KMS-11 (cell line): ENCODE data around the gene MCM7.

Experiments used
- H2AFZ ChIP-seq: fragments of 200-600 bp; sonication (generic); 2 replicates; pipeline ENCODE4 v1.6.1; 2016; ENCODE audit warnings: antibody characterized with exemption, mixed run types, low read depth
- H3K27ac ChIP-seq: fragments of 200-600 bp; sonication (generic); 2 replicates; pipeline ENCODE4 v1.6.1; 2016; ENCODE audit warnings: mild to moderate bottlenecking, mixed run types
- H3K27me3 ChIP-seq: fragments of 200-600 bp; sonication (generic); 2 replicates; pipeline ENCODE4 v1.6.1; 2017; ENCODE audit warnings: mild to moderate bottlenecking, low read depth, mixed run types, moderate library complexity; ENCODE audit not compliant: insufficient read depth
- H3K36me3 ChIP-seq: fragments of 200-600 bp; sonication (generic); 2 replicates; pipeline ENCODE4 v1.6.1; 2017; ENCODE audit warnings: mild to moderate bottlenecking, mixed run types; ENCODE audit not compliant: insufficient read depth
- H3K4me1 ChIP-seq: fragments of 200-600 bp; sonication (generic); 2 replicates; pipeline ENCODE4 v1.6.1; 2016; ENCODE audit warnings: mild to moderate bottlenecking, low read depth, mixed run types; ENCODE audit not compliant: poor library complexity, severe bottlenecking
- H3K4me2 ChIP-seq: fragments of 200-600 bp; sonication (generic); 2 replicates; pipeline ENCODE4 v1.7.0; 2016; ENCODE audit warnings: mild to moderate bottlenecking, mixed run types
- H3K4me3 ChIP-seq: fragments of 200-600 bp; sonication (generic); IDR thresholded peaks from 2 replicates; pipeline ENCODE4 v1.6.1; 2017; ENCODE audit warnings: low read depth, low read length, mixed read lengths; ENCODE audit not compliant: insufficient read depth
- H3K79me2 ChIP-seq: fragments of 200-600 bp; sonication (generic); 2 replicates; pipeline ENCODE4 v1.6.1; 2016; ENCODE audit warnings: low read depth, mixed run types; ENCODE audit not compliant: insufficient read depth
- H3K9ac ChIP-seq: fragments of 200-600 bp; sonication (generic); 2 replicates; pipeline ENCODE4 v1.6.1; 2016; ENCODE audit warnings: mild to moderate bottlenecking, mixed run types
- H4K20me1 ChIP-seq: fragments of 200-600 bp; sonication (generic); 2 replicates; pipeline ENCODE4 v1.6.1; 2016; ENCODE audit warnings: mild to moderate bottlenecking, mixed run types; ENCODE audit not compliant: insufficient read depth
- TF ChIP-seq, protein P1 (sequence below): fragments of 200-600 bp; sonication (generic); conservative IDR thresholded peaks from 2 replicates; pipeline ENCODE4 v1.6.1; 2017; ENCODE audit warnings: low read depth, mild to moderate bottlenecking, antibody characterized with exemption, low read length, moderate library complexity, mixed read lengths

MCM7 gene

DNA sequence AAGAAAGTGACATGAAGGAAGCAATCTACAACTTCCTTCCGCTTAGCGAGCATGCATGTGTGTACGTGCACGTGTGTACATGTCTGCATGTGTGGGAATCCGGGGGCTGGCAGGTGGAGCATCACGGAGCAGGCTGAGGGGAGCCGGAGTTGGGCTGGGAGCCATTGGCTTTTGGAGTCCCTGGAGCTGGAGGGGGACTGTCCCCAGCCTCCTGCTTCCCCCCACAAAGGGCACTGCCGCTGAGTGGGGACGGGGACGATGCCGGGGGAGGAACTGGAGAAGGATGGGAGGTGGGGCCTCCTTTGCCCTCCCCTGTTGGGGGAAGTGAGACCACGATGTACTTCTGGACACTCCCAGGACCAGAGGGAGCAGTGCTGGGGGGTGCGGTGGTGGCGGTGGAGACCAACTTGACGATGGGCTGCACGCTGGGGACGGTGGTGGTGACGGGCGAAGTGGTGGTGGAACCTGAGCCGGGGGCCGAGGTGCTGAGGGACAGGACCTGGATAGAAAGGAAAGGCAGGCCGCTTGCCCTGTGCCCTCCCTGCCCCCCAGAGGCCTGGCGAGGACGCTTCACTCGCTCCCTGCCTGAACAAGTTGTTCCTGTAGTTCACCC, 6.0 kb upstream of the MCM7 start:
- peaks cover 5% of the 10 kb centered on the region for H3K4me1 ChIP-seq
- TF ChIP-seq, protein P1, sequence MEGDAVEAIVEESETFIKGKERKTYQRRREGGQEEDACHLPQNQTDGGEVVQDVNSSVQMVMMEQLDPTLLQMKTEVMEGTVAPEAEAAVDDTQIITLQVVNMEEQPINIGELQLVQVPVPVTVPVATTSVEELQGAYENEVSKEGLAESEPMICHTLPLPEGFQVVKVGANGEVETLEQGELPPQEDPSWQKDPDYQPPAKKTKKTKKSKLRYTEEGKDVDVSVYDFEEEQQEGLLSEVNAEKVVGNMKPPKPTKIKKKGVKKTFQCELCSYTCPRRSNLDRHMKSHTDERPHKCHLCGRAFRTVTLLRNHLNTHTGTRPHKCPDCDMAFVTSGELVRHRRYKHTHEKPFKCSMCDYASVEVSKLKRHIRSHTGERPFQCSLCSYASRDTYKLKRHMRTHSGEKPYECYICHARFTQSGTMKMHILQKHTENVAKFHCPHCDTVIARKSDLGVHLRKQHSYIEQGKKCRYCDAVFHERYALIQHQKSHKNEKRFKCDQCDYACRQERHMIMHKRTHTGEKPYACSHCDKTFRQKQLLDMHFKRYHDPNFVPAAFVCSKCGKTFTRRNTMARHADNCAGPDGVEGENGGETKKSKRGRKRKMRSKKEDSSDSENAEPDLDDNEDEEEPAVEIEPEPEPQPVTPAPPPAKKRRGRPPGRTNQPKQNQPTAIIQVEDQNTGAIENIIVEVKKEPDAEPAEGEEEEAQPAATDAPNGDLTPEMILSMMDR = no peak
- H3K27ac ChIP-seq = no peak overlapping the region
- H3K79me2 ChIP-seq = 0 out of 2 replicates have a peak, but pooled peaks cover 3% of the 10 kb centered on the region
- no peaks in the 10 kb centered on the region; the same call in 1 of the 2 replicates for H3K36me3 ChIP-seq
- H3K27me3 ChIP-seq = no peaks in the 10 kb centered on the region
- no peak overlapping the region for H3K9ac ChIP-seq
- no peak overlapping the region for H2AFZ ChIP-seq
- H4K20me1 ChIP-seq = no peaks in the 10 kb centered on the region
- H3K4me3 ChIP-seq = no peak overlapping the region
- no peak overlapping the region for H3K4me2 ChIP-seq

DNA sequence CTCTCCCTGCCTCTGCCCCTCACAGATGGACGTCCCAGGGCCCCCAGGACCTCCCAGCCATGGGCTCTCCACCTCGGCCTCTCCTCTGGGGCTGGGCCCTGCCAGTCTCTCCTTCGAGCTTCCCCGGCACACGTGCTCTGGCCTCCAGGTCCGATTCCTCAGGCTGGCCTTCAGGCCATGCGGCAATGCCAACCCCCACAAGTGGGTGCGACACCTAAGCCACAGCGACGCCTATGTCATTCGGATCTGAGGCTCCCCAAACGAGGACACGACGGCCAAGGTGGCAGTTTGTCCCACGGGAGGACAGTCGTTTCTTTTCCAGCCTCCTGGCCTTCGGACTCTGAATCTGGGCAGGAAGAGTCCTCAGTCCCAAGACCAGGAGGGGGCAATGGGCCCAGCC, 5.4 kb upstream of the MCM7 start:
- TF ChIP-seq, protein P1 = no peak
- Histone ChIP-seq H3K27ac (no peak overlapping the region), H3K9ac (no peak overlapping the region), H3K27me3 (no peaks in the 10 kb centered on the region), H3K79me2 (0 out of 2 replicates have a peak, but pooled peaks cover 4% of the 10 kb centered on the region), H3K4me3 (no peak overlapping the region), H3K36me3 (no peaks in the 10 kb centered on the region; the same call in 1 of the 2 replicates), H3K4me2 (no peak overlapping the region), H3K4me1 (peaks cover 7% of the 10 kb centered on the region), H4K20me1 (no peaks in the 10 kb centered on the region), H2AFZ (no peak overlapping the region)

DNA sequence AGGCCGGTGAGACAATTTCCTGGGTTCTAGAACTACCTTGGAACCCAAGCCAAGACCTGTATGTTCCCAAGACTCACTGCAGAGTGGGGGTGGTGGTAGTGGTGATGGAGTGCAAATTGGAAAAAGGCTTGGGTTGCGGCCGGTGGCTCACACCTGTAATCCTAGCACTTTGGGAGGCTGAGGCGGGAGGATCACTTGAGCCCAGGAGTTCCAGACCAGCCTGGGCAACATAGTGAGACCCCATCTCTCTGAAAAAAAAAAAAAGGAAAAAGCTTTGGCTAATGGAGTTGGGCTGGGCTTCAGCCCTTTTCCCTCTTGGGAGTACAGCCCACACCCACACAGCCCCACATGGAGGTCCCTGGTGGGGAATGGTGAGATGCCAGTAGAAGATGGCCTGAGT, 4.3 kb upstream of the MCM7 start:
- Histone ChIP-seq H3K4me3 (no peak overlapping the region), H3K4me2 (no peak overlapping the region), H4K20me1 (no peaks in the 10 kb centered on the region), H3K9ac (no peak overlapping the region), H3K4me1 (peaks cover 7% of the 10 kb centered on the region), H3K27ac (no peak overlapping the region), H3K27me3 (no peaks in the 10 kb centered on the region), H2AFZ (no peak overlapping the region), H3K79me2 (peaks cover 10% of the 10 kb centered on the region), H3K36me3 (no peaks in the 10 kb centered on the region; the same call in 1 of the 2 replicates)
- TF ChIP-seq, protein P1 = no peak

DNA sequence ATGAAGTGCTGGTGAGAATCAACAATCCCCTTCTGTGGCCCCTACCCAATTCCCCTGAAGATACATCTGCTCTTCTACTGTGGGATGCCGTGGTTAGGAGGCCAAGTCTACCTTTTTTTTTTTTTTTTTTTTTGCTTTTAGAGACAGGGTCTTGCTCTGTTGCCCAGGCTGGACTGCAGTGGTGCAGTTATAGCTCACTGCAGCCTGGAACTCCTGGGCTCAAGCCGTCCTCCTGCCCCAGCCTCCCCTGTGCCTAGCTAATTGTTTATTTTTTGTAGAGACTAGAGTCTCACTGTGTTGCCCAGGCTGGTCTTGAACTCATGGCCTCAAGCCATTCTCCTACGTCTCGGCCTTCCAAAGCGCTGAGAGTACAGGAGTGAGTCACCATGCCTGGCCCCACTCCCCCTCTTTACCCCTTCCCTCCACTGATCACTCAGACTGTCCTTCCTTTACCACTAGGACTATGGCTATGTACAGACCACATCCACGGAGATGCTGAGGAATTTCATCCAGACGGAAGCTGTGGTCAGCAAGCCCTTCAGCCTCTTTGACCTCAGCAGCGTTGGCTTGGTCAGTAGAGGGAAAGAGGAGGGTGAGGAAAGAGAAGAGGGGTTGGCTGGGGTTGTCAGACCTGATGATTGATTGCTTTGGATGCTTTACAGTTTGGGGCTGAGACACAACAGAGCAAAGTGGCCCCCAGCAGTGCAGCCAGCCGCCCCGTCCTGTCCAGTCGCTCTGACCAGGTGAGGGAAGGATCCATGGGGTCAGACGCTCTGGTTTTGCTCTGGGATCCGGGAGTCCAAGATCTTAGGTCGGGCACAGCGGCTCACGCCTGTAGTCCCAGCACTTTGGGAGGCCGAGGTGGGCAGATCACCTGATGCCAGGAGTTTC, 2.0 kb upstream of the MCM7 start:
- H3K27ac ChIP-seq = no peak overlapping the region
- H3K4me3 ChIP-seq = no peak overlapping the region
- no peaks in the 10 kb centered on the region for H3K27me3 ChIP-seq
- H3K9ac ChIP-seq = no peak overlapping the region
- peaks cover 16% of the 10 kb centered on the region; the same call in 1 of the 2 replicates for H3K36me3 ChIP-seq
- peak overlapping the region; percentile 75; the same call in 1 of the 2 replicates for H3K4me2 ChIP-seq
- H3K4me1 ChIP-seq = peaks cover 14% of the 10 kb centered on the region
- H3K79me2 ChIP-seq = peaks cover 34% of the 10 kb centered on the region
- TF ChIP-seq, protein P1 = no peak
- no peak overlapping the region for H2AFZ ChIP-seq
- 0 out of 2 replicates have a peak, but pooled peaks cover 5% of the 10 kb centered on the region for H4K20me1 ChIP-seq
